GM18868 (cell line): ENCODE measurements around the gene BTNL3.
"Not testable (repeated sequence)": the region's sequence is repeated elsewhere in the genome, so short reads cannot be mapped to it uniquely, and the experiment has no call there.

Experiments used
- ATAC-seq: cut with Tn5 transposase; IDR thresholded peaks from one replicate; pipeline ENCODE4 v1.9.1; 2021; ENCODE audit warnings: mild to moderate bottlenecking, moderate library complexity; ENCODE audit not compliant: unreplicated experiment

BTNL3 gene

DNA sequence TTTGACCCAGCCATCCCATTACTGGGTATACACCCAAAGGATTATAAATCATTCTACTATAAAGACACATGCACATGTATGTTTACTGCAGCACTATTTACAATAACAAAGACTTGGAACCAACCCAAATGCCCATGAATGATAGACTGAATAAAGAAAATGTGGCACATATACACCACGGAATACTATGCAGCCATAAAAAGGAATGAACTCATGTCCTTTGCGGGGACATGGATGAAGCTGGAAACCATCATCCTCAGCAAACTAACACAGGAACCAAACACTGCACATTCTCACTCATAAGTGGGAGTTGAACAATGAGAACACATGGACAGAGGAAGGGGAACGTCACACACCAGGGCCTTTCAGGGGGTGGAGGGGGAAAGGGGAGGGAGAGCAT, 28.8 kb downstream of the BTNL3 start:
- not testable (repeated sequence) for ATAC-seq

DNA sequence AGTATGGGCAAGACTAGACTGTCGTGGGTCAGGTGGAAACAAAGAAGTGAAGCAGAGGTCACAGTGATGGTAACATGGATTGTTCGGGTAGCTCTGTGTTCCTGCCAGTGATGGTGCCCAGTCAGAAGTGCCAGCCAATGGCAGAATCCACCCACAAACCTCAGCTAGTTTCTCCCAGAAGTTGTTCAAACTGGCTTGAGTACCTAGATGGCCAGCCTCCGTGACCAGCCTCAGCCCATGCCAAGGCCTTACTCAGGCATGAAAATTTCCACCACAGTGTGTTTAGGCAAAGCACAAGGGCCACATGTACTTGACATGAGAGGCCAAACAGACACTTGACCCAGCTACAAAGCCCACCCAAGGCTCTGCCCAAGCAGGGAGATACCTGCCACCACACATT, 32.0 kb downstream of the BTNL3 start:
- no peak for ATAC-seq

DNA sequence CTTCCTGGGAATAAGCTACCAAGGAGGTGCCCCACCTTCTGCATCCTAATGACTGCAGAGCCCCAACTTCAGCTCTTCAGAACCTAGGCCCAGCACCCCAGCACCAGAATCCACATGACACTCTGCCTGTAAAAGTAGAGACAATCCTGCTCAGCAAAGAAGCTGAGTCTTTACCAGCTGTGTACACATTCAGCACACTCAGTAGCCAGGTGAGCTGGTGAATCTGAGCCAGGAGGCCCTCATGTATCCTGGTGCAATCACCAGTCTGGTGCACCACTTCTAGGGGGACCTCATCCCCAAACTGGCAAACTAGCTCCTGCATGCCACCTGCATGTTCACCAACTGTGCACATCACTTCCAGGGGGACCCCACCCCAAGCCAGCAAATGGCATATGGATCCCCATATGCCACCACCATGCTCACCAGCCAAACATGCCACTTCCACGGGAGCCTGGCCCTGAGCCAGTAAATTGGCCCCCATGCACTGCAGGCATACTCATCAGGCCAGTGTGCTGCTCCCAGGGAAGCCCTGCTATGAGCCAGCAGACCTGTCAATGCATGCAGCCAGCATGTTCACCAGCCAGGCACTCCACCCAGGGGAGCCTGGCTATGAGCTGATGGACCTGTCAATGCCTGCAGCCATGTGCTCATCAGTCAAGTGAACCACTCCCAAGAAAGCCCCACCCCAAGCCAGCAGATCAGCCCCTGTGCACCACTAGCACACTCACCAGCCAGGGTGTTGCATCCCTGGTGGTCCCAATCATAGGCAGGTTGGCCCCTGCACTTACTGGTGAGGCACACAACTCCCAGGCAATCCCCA, 35.8 kb downstream of the BTNL3 start:
- no peak for ATAC-seq

DNA sequence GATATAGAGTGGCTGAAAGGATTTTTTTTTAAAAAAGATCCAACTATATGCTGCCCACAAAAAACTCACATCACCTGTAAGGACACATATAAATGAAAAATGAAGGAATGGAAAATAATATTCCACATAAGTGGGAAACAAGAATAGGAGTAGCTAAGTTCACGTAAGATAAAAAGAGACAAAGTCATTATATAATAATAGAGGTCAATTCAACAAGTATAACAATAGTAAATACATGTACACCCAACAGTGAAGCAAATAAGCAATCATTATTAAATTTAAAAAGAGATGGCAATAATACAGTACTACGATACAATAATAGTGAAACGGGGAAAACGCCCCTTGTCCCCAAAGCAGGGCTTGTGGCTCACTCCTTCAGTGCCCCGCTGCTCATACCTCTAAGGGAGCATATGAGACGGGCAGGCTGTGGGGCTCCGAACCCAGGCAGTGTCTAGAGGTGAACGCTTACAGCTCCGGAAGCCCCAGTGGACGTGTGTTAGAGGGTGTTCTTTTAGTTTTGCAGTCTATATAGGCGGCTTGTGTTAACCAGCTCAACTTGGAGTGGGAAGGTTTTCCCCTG, 38.9 kb downstream of the BTNL3 start:
- ATAC-seq: no peak

DNA sequence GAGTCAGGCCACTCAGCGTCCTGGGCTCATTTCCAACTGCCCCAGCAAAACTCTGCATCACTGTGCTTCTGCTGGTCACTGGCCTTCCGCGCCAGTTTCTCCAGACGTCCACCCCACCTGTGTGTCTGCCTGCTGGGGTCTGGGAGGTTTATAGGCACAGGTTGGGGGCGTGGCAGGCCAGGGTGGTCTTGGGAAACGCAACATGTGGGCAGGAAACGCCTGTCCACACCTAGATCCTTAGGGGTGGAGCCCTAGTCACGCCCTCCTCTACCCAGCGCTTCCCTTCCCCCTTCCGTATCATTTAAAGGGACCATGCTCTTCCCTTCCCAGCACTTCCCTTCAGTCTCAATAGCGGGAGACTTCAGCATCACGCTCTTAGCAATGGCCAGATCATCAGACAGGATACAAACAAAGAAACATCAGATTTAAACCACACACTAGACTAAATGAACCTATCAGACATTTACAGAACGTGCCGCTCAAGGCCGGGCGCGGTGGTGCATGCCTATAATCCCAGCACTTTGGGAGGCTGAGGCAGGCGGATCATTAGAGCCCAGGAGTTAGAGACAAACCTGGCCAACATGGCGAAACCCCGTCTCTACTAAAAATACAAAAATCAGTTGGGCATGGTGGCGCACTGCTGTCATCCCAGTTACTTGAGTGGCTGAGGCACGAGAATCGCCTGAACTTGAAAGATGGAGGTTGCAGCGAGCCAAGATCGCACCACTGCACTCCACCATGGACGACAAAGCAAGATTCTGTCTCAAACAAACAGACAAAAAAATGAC, 39.6 kb downstream of the BTNL3 start:
- ATAC-seq: no peak

DNA sequence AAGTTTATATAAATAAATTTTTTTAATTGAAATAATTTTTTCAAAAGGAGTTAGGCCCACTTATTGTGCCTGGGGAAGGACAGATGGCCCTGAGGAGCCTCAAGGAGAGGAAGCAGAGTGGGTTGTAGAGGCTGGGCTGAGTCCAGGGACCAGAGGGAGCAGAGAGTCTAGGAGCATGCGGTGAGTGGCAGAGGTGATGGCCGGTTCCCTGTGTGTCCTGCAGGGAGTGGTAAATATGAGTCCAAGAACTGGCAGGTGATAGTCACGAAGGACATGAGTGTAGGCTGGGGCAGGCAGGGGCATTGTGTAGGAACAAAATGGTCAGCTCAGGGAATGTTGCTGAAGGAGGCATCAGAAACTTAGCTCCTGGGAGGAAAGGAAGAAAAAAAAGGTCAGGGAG, 43.1 kb downstream of the BTNL3 start:
- ATAC-seq: no peak

DNA sequence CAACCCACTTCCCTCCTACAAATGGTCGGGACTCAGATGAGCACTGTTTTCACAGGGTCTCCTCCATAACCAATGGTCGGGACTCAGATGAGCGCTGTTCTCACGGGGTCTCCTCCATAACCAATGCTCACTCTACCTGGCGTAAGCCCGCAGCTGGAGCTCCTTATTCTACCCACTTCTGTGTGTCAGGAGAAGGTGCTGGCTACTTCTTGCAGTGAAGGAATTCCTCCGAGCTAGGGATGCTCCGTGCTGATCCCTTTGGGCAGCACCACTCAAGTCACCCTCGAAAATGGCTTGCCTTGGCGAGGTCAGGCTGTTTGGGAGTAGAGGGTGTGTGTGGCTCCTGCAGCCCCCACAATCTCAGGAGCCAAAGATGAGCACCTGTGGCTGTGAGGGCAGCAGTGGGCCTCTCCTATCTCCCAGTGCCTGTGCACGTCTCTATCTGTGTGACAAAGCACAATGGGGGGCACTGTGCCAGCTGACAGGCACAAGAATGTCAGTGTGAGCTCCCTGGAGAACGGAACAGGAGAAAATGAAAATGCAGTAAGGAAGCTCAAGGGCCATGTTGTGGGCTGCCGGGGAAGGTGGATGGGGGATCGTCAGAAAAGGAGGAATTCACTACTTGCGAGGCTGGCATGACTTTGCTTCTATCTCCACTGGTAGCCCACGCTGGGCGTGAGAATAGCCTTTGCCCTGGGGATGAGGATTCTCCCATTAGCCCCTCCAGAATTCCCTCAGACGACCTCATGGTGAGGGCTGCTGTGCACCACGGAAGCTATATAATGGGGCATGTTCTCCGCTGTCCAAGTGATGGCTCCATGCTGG, 47.6 kb downstream of the BTNL3 start:
- ATAC-seq: no peak

DNA sequence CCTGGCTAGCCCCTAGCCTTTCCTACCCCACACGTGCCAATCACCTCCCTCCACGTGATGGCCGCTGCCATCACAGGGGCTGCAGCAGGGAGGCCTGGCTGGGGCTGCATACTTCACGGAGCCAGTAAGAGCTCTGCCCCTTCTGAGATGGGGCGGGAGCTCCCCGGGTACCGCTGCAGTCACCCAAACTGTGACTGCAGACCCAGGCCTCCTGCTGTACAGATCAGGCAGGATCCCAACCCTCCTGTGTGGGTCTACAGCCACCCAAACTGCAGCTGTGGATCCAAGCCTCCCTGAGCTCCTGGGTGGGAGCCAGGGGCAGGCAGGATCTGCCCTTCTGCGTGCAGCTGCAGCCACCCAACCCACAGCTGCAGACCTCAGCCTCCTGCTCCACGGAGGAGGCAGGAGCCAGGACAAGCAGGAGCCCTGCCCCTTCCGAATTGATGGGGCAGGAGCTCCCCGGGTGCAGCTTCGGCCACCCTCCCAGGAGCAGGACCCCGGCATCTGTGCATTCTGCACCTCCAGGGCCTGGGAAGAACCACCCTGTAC, 48.2 kb downstream of the BTNL3 start:
- no peak for ATAC-seq

DNA sequence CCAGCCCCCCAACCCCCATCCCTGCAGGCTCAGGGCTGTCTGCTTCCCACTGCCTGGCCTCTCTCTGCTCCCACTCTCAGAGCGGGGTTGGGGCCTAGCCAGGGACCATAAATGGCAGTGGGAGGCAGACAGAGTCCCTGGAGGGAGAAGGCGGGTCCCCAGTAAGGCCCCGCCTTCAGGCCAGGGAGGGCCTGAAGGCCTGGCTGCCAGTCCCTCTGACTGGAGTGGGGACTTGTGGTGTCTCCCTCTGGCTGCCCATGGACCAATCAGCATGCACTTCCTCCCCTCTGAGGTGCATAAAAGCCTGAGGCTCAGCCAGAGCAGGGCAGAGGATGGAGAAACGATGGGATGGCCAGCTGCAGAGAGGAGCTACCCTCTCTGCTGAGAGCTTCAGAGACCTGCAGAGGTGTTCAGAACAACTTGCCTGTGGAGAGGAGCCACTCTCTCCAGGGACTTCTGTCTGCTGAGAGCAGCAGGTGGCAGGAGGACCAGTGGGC, 48.8 kb downstream of the BTNL3 start:
- ATAC-seq: no peak

DNA sequence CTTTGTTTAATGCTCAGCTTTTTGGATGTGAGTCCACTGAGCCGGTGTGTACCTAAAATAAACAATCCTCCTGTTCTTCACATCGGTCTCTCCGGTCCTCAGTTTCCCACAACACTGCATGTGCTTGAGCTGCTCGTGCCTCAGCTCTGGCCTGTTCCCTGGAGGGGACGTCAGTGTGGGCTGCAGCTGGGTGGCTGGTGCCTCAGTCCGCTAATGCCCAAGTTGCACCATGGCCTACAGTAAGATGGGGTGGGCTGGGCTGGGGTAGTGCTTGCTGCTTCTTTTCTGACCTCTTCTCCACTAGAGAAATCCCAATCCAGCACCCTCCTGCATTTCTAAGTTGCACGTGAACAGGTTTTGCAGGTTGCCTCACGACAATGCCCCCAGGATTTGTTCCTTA, 50.8 kb downstream of the BTNL3 start:
- no peak for ATAC-seq

DNA sequence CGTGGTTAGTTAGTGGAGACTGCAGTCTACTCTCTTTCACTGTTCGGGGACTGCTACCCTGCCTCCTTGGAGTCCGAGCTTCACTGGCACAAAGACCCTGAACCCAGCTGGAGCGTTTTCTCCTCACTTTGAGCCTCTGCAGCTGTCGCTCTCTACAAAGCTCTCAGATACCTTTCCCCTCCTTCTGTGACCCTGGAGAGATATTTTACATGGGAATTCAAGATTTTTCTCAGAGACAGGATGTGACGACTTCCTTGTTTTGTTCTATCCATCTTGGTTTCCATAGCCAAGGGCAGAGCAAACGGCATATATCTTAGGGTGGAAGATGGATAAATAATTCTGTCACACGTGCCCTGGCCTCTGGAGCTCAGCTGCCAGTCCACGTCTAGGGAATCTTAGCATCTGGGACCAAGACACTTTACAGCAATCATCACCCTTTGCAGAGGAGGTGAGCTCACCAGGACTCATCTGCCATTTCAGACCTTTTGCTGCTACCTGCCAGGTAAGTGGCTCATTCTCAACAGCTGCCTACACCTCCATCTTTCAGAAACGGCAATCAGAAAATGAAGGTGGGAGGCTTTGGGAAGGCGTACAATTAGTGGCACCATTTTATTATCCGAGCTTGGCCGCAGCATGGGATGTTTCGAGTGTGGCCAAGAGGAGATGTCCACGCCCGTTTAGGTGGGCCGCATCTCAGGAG, 51.4 kb downstream of the BTNL3 start, which contains the start of gene BTNL9:
Gene BTNL9 (plus strand): TSS at position 336 of the 700 bp plus-strand sequence. CDS start 5,224 bp downstream, outside the sequence.
- ATAC-seq: no peak

DNA sequence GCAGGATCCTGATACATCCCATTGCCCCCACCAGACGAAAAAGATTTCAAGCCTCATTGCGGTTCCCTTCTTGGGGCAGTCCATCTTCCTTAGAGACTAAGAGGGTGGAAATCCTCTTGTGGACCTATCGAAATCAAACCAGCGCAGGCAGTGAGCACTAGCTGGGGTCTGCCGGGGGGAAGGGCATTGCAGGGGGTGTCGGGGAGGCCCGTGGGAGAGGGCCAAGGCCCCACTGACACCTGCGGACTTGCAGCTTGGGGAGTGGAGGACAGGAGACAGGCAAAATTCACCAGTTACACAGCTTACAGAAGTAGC, 51.9 kb downstream of the BTNL3 start:
- no peak for ATAC-seq

DNA sequence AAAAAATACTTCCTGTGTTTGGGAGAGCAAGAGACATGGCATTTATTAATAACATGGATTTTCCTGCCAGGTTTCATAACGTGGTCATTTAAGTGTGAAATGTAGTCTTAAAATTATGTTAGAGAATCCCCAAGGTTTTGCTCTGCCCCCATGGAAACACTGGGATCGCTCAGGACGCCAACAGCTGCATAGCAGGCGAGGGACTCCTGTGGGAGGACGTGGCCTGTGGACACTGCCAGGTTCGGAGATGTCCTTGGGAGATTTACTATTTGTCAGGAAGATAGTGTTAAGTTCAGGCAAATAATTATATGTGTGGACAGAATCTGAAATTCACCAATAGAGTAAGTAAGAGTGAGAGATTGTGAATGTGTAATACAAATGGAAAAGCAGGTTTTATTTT, 52.4 kb downstream of the BTNL3 start:
- no peak for ATAC-seq

DNA sequence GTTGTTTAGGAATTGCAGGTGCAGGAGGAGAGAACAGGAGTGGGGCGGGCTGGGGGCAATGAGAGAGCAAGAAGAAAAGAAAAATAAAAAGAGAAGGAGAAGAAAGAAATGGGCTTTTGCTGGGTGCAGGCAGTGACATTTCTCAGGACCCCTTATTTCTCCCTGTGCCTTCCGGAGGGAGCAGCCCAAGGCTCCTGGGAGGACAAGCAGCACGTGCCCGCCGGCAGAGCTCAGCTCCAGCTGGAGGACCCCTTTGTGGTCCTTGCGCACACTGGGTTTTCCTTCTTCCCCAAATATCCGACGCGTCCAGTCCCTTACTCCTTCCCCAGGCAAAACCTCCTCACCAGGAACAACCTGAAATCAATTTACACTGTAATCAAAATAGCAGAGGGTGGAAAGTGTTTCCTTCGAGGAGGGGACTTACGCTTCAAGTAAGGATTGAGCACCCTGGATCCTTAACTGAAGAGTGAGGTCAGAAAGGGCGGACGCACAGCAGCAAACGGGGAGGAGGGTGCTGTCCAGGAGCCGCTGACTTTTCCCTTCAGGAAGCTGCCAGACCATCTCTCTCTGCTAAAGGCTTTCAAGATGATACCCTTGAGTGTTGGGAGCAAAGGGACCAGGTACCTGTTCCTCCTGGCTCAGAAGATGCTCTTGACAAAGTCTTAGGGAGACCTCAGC, 53.5 kb downstream of the BTNL3 start:
- no peak for ATAC-seq

DNA sequence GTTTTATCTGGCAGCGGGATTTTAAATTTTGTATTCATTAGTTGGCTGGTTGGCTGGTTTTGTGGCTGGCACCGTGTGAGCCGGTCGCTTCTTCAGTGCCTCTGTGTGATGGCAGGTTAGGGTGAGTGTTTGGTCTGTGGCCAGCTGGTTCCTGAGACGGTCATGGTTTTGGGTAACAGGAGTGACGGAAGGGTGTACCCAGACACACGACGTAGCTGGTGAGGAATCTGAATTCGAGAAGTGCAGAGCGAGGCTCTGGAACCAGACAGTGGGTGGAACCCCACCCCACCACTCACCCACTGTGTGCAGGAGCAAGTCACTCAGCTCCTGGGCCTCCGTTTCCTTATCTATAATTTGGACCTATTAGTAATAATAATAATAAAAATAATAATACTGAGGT, 54.1 kb downstream of the BTNL3 start:
- no peak for ATAC-seq

DNA sequence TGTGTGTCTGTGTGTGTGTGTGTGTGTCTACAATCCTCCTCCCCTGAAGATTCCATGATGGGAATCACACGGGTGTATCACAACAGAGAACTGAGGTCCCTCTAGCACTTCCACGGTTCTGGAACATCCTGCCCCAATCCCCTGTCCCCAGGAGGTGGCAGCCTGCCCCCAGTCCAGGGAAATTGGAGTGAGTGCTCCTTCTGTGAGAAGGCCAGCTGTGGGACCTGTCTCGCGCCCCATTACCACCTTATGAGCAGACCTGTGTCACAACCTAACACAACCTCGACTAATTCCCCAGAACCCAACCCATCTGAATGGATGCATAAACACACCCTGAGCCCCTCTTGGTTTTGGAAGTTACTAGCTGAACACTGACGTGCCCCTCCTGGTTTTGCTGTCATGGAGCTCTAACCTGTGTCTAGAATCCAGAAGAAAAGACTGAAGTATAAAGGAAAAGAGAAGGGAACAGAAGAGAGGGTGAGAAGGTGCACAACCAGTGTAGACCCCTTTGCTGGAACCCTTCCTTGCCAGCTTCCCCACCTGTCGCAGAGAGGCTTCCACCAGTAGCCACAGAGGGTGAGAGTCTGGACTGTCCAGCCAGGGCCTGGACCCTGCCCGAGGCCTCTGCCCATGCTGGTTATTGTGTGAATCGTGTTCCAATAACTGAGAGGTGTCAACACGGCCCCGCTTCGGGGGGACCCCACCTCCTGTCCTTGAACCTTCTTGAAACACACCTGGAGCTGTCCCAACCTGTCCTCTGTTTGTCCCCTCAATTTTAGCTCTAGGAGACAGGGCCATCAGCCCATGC, 54.8 kb downstream of the BTNL3 start:
- no peak for ATAC-seq

DNA sequence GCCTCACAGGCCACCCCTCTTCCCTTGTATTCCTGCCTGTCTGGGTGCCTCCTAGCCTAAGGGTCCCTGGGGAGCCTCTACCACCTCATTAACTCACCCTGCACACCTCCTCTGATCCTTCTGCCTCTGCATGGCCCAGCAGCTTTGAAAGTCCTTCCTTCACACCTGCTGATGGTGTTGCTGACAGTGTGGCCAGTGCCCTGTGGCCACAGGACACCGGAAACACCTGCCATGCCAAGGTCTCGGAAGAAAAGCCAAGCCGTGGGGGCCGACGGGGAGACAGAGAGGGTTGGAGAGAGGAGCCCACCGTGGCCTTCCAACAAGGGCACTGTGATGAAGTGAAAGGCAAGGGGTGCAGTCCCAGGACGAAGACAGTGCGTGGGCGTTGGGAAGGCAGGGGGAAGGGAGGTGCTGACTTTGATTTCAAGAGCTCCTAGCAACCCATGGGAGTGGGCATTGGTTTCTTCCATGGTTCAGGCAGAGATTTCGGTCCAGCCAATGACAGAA, 55.5 kb downstream of the BTNL3 start:
- ATAC-seq: no peak

DNA sequence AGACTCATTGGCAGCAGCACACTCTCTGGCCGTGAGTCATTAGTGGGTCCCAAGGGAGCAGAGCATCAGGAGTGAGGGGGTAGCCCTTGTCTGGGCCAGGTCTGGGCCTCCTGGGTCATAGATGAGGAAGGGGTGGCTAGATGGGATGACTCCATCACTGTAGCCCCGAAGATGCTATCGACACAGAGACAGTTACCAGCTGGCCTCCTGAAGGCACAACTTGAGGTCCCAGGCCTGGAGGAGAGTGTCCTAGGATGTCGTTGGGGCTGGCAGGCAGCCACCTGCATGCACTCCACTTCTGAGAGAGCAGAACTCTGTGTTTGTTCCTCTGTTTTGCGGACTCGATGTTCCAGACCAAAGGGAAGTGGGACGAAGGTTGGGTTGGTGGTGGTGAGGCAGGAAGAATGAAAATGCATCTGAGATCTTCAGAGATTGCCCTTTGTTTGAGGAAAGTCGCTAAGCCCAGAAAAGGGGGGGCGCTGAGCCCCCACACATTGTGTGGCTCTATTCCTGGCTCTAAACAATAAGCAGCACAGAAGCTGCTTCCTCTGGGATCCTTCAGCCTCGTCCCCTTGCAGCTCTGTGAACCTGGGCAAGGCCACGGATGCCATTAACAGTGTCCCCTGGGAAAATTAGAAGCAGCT, 56.1 kb downstream of the BTNL3 start:
- peak; percentile 49 for ATAC-seq
